Measurements from ENCODE around the gene BACH2. TPM values are rescaled to one million over a fixed set of nuclear protein-coding genes. Genes with fewer than 3 reads are reported as not detected.

Gene BACH2
- total RNA-seq, 2 donors from 2014 or later = 101 to 111 TPM

- peaks cover 88% of the 10 kb centered on the region for H3K4me1 Mint-ChIP-seq (ENCODE audit: low read depth)
- H3K27ac Mint-ChIP-seq = peak overlapping the region; percentile 30
- H3K9me3 Mint-ChIP-seq = no peaks in the 10 kb centered on the region
- DNase-seq (no peak), ATAC-seq (replicated peaks in 1 of 2) (no peak)
- no peaks in the 10 kb centered on the region for H3K27me3 Mint-ChIP-seq (ENCODE audit: low read depth)
- peaks cover 7 to 21% of the 10 kb centered on the region in 2 donors for H3K36me3 Mint-ChIP-seq (ENCODE audit: insufficient read depth in 2 of 2)
- peak overlapping the region in 1 of 2 donors; percentile 18 for H3K4me3 Mint-ChIP-seq
Observed at GRCh38 chr6:90237350-90237990, 59.2 kb downstream of the BACH2 start.

- peaks cover 99% of the 10 kb centered on the region for H3K4me1 Mint-ChIP-seq (ENCODE audit: low read depth)
- H3K4me3 Mint-ChIP-seq = peak overlapping the region; percentile 64 to 77
- ATAC-seq (replicated peaks in 1 of 2) = peak; percentile 86 to 91
- no peaks in the 10 kb centered on the region for H3K27me3 Mint-ChIP-seq (ENCODE audit: low read depth)
- H3K9me3 Mint-ChIP-seq = no peaks in the 10 kb centered on the region
- peak overlapping the region; percentile 97 for H3K27ac Mint-ChIP-seq
- peak; percentile 71 to 87 for DNase-seq
- peaks cover 12 to 19% of the 10 kb centered on the region in 2 donors for H3K36me3 Mint-ChIP-seq (ENCODE audit: insufficient read depth in 2 of 2)
Observed at GRCh38 chr6:90233994-90234393, 62.6 kb downstream of the BACH2 start.

GRCh38 chr6:90233213-90233612 is 63.4 kb downstream of the BACH2 start:
- H3K27me3 Mint-ChIP-seq (ENCODE audit: low read depth) = no peaks in the 10 kb centered on the region
- peak overlapping the region; percentile 97 for H3K27ac Mint-ChIP-seq
- H3K4me3 Mint-ChIP-seq = peak overlapping the region; percentile 64 to 77
- DNase-seq = no peak
- ATAC-seq (replicated peaks in 1 of 2) = no peak
- peaks cover 99% of the 10 kb centered on the region for H3K4me1 Mint-ChIP-seq (ENCODE audit: low read depth)
- peaks cover 12 to 22% of the 10 kb centered on the region in 2 donors for H3K36me3 Mint-ChIP-seq (ENCODE audit: insufficient read depth in 2 of 2)
- H3K9me3 Mint-ChIP-seq = no peaks in the 10 kb centered on the region

GRCh38 chr6:90231798-90232197 is 64.8 kb downstream of the BACH2 start:
- H3K36me3 Mint-ChIP-seq (ENCODE audit: insufficient read depth in 2 of 2) = peaks cover 10 to 15% of the 10 kb centered on the region in 2 donors
- H3K9me3 Mint-ChIP-seq = no peaks in the 10 kb centered on the region
- peaks cover 99% of the 10 kb centered on the region for H3K4me1 Mint-ChIP-seq (ENCODE audit: low read depth)
- peak overlapping the region in 1 of 2 donors; percentile 50 for H3K4me3 Mint-ChIP-seq
- DNase-seq = no peak
- H3K27me3 Mint-ChIP-seq (ENCODE audit: low read depth) = no peaks in the 10 kb centered on the region
- peak overlapping the region; percentile 64 for H3K27ac Mint-ChIP-seq
- no peak for ATAC-seq (replicated peaks in 1 of 2)

- Mint-ChIP-seq H3K4me1 (ENCODE audit: low read depth) (peaks cover 99% of the 10 kb centered on the region), H3K27ac (peak overlapping the region; percentile 64), H3K36me3 (ENCODE audit: insufficient read depth in 2 of 2) (peaks cover 11 to 14% of the 10 kb centered on the region in 2 donors), H3K27me3 (ENCODE audit: low read depth) (no peaks in the 10 kb centered on the region), H3K4me3 (peak overlapping the region in 1 of 2 donors; percentile 50), H3K9me3 (no peaks in the 10 kb centered on the region)
- DNase-seq (no peak), ATAC-seq (replicated peaks in 1 of 2) (no peak)
Observed at GRCh38 chr6:90231308-90231707, 65.3 kb downstream of the BACH2 start.

- Mint-ChIP-seq H3K9me3 (no peaks in the 10 kb centered on the region), H3K4me3 (peak overlapping the region; percentile 50 to 71), H3K36me3 (ENCODE audit: insufficient read depth in 2 of 2) (peaks cover 13 to 15% of the 10 kb centered on the region in 2 donors), H3K4me1 (ENCODE audit: low read depth) (peaks cover 99% of the 10 kb centered on the region), H3K27ac (peak overlapping the region; percentile 16), H3K27me3 (ENCODE audit: low read depth) (no peaks in the 10 kb centered on the region)
- ATAC-seq (replicated peaks in 1 of 2) (no peak), DNase-seq (no peak)
Observed at GRCh38 chr6:90230548-90231215, 66.0 kb downstream of the BACH2 start.

GRCh38 chr6:90229331-90230010 is 67.2 kb downstream of the BACH2 start:
- Mint-ChIP-seq H3K9me3 (peaks cover 0 to 1% of the 10 kb centered on the region in 2 donors), H3K4me3 (peak overlapping the region; percentile 41 to 56), H3K36me3 (ENCODE audit: insufficient read depth in 2 of 2) (peaks cover 13 to 27% of the 10 kb centered on the region in 2 donors), H3K27me3 (ENCODE audit: low read depth) (no peaks in the 10 kb centered on the region), H3K27ac (peak overlapping the region; percentile 13), H3K4me1 (ENCODE audit: low read depth) (peaks cover 100% of the 10 kb centered on the region)
- DNase-seq (no peak), ATAC-seq (replicated peaks in 1 of 2) (no peak)

GRCh38 chr6:90227673-90228072 is 69.0 kb downstream of the BACH2 start:
- ATAC-seq (replicated peaks in 1 of 2) = no peak
- Mint-ChIP-seq H3K9me3 (peaks cover 6 to 8% of the 10 kb centered on the region in 2 donors), H3K36me3 (ENCODE audit: insufficient read depth in 2 of 2) (peaks cover 19 to 41% of the 10 kb centered on the region in 2 donors), H3K4me3 (peak overlapping the region; percentile 1 to 29), H3K27ac (peak overlapping the region; percentile 9), H3K4me1 (ENCODE audit: low read depth) (peaks cover 82% of the 10 kb centered on the region), H3K27me3 (ENCODE audit: low read depth) (no peaks in the 10 kb centered on the region)
- no peak for DNase-seq

GRCh38 chr6:90227213-90227612 is 69.4 kb downstream of the BACH2 start:
- Mint-ChIP-seq H3K27ac (peak overlapping the region; percentile 31), H3K36me3 (ENCODE audit: insufficient read depth in 2 of 2) (peaks cover 21 to 45% of the 10 kb centered on the region in 2 donors), H3K4me3 (peak overlapping the region; percentile 19 to 29), H3K27me3 (ENCODE audit: low read depth) (no peaks in the 10 kb centered on the region), H3K9me3 (peaks cover 8 to 10% of the 10 kb centered on the region in 2 donors), H3K4me1 (ENCODE audit: low read depth) (peaks cover 77% of the 10 kb centered on the region)
- DNase-seq = no peak
- ATAC-seq (replicated peaks in 1 of 2) = no peak

- DNase-seq = no peak
- ATAC-seq (replicated peaks in 1 of 2) = peak; percentile 59 to 82
- Mint-ChIP-seq H3K4me1 (ENCODE audit: low read depth) (peaks cover 67% of the 10 kb centered on the region), H3K9me3 (peaks cover 8 to 10% of the 10 kb centered on the region in 2 donors), H3K27me3 (ENCODE audit: low read depth) (no peaks in the 10 kb centered on the region), H3K36me3 (ENCODE audit: insufficient read depth in 2 of 2) (peaks cover 21 to 51% of the 10 kb centered on the region in 2 donors), H3K4me3 (peak overlapping the region in 1 of 2 donors; percentile 17), H3K27ac (peak overlapping the region; percentile 64)
Observed at GRCh38 chr6:90226257-90226656, 70.4 kb downstream of the BACH2 start.

- ATAC-seq (replicated peaks in 1 of 2) (no peak), DNase-seq (no peak)
- peaks cover 16 to 48% of the 10 kb centered on the region in 2 donors for H3K36me3 Mint-ChIP-seq (ENCODE audit: insufficient read depth in 2 of 2)
- H3K4me1 Mint-ChIP-seq (ENCODE audit: low read depth) = peaks cover 47% of the 10 kb centered on the region
- H3K27me3 Mint-ChIP-seq (ENCODE audit: low read depth) = no peaks in the 10 kb centered on the region
- no peak overlapping the region for H3K4me3 Mint-ChIP-seq
- H3K27ac Mint-ChIP-seq = peak overlapping the region; percentile 58
- peaks cover 8 to 10% of the 10 kb centered on the region in 2 donors for H3K9me3 Mint-ChIP-seq
Observed at GRCh38 chr6:90224196-90224595, 72.4 kb downstream of the BACH2 start.

- peaks cover 32% of the 10 kb centered on the region for H3K4me1 Mint-ChIP-seq (ENCODE audit: low read depth)
- ATAC-seq (replicated peaks in 1 of 2) (peak; percentile 75 to 76), DNase-seq (peak; percentile 58 to 76)
- H3K4me3 Mint-ChIP-seq = peak overlapping the region; percentile 2 to 4
- no peaks in the 10 kb centered on the region for H3K27me3 Mint-ChIP-seq (ENCODE audit: low read depth)
- peak overlapping the region; percentile 27 for H3K27ac Mint-ChIP-seq
- peaks cover 15 to 44% of the 10 kb centered on the region in 2 donors for H3K36me3 Mint-ChIP-seq (ENCODE audit: insufficient read depth in 2 of 2)
- peaks cover 8 to 10% of the 10 kb centered on the region in 2 donors for H3K9me3 Mint-ChIP-seq
Observed at GRCh38 chr6:90222724-90223198, 73.9 kb downstream of the BACH2 start.

- Mint-ChIP-seq H3K27me3 (ENCODE audit: low read depth) (no peaks in the 10 kb centered on the region), H3K36me3 (ENCODE audit: insufficient read depth in 2 of 2) (peaks cover 14 to 43% of the 10 kb centered on the region in 2 donors), H3K27ac (no peak overlapping the region), H3K4me1 (ENCODE audit: low read depth) (peaks cover 25% of the 10 kb centered on the region), H3K9me3 (peaks cover 8 to 10% of the 10 kb centered on the region in 2 donors), H3K4me3 (no peak overlapping the region)
- DNase-seq = no peak
- ATAC-seq (replicated peaks in 1 of 2) = no peak
Observed at GRCh38 chr6:90222008-90222407, 74.6 kb downstream of the BACH2 start.
